GM12874 (cell line): ENCODE data around the gene MAPKAP1.

Source experiments
- CTCF ChIP-seq: IDR thresholded peaks from 2 replicates; pipeline ENCODE4 v1.5.1; 2011; ENCODE audit warnings: low read depth, mild to moderate bottlenecking, control low read depth, low read length, moderate library complexity; ENCODE audit not compliant: insufficient read depth

MAPKAP1 gene

GRCh38 chr9:125396799-125397198 lies 310.2 kb downstream of the MAPKAP1 start:
- no peak for TF ChIP-seq CTCF

GRCh38 chr9:125393426-125393825 lies 313.6 kb downstream of the MAPKAP1 start:
- no peak for TF ChIP-seq CTCF

- TF ChIP-seq CTCF = no peak
Observed at GRCh38 chr9:125391704-125392103, 315.3 kb downstream of the MAPKAP1 start.

GRCh38 chr9:125388978-125389377 lies 318.0 kb downstream of the MAPKAP1 start:
- no peak for TF ChIP-seq CTCF

GRCh38 chr9:125387861-125388524 lies 319.0 kb downstream of the MAPKAP1 start:
- no peak for TF ChIP-seq CTCF
